Activated effector memory CD4-positive, alpha-beta T cell treated with Interleukin-2 at 50 U/mL for 16 hours (primary cell): ENCODE data around the gene BLOC1S5.
"Not testable (repeated sequence)": the region's sequence is repeated elsewhere in the genome, so short reads cannot be mapped to it uniquely, and the experiment has no call there.

Experiments used
- DNase-seq: peaks from one replicate; pipeline ENCODE4 v3.0.0-alpha.2; 2020

Gene BLOC1S5

DNA sequence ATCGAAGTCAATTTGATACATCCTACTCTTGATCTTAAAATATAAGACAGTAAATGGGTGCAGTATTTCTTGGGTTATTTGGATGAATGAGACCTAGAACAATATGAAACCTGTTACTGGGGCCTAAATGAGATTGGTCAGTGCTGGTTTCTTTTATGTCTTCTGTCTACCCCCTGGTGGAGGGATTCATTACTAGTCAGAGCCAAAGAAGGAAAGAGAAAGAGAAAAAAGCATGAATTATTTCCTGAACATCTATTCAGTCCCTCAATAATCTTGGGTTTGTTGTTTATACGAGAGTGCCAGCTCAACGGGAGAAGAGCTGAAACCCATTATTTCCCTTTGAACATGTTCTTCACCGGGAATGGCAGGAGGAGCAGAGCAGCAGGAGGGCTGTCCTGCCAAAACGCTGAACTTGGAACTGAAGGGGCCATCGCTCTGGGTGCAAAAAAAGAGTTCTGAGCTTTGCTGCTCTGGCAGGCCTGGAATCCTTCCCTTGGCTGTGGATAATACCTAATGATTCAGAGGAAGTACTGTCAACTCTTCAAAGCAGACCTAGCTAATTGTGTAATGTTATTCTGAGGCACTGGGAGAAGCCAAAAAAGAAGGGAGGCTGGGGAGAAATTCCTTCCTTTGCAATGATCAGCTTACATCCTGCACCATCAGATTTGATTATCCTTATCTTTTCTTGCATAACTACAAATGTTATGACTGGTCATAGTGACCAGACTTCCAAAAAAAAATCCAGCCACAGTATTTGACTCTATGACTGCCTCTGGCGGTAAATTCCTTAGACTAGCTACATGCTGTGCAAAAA is 72.0 kb downstream of the BLOC1S5 start:
- DNase-seq = no peak

DNA sequence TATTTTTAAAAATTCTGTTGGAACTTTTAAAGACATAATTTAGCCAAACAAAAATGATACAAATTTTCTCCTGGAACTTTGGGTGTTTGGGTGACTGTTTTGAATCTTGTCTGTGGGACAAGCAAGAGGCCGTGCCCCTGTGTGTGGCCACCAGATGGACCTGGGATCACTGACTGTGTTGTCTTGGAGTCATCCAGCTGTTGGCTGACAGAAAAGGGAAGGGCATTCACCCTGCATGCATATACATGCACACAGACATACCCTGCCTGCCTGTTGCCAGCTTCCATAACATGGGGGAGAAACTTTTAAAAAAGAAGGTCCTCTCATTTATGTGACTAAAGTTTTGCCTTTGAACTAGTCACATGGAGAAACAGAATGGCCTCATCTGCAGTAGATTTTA is 72.7 kb downstream of the BLOC1S5 start:
- DNase-seq = no peak

DNA sequence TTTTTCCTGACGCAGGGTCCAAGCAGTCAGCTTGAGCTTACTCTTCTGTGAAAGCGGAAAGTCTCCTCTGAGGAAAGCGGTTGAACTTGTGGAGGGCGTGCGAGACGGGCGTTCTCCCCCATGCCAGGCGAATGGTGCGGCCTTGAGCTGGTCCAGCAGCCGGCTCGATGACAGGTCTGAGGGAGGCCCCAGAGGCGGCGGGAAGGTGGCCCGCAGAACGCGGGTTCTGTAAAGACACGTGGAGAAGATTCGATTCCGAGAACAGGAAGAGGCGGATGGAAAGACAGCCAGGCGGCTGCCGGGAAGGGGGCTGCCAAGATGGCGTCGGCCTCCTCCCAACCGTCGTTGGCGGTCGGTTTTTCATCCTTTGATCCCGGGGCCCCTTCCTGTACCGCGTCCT is 78.0 kb downstream of the BLOC1S5 start:
- DNase-seq = no peak

DNA sequence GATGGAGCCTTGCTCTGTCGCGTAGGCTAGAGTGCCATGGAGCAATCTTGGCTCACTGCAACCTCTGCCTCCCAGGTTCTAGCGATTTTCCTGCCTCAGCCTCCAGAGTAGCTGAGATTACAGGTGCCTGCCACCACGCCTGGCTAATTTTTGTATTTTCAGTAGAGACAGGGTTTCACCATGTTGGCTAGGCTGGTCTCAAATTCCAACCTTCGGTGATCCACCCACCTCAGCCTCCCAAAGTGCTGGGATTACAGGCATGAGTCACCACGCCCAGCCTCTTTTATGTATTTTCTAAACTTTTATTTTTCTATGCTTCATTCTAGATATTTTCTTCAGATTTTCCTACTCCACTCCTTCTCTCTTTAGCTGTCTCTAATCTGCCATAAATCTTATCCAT is 80.2 kb downstream of the BLOC1S5 start:
- not testable (repeated sequence) for DNase-seq

DNA sequence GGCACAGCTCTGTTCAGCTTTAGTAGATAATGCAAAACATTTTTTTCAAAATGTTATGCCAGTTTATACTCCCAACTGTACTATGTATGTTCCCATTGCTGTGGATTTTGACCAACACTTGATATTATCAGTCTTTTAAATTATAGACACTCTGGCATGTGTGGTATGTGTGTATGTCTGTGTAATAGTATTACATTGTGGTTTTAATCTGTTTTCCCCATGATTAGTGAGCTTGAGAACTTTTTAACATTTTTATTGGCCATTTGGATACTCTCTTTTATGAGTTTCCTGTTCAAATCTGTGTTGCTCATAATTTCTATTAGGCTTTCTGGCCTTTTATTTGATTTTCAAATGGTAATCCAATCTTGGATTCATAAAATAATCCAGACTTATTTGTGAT is 84.4 kb downstream of the BLOC1S5 start:
- DNase-seq = no peak

DNA sequence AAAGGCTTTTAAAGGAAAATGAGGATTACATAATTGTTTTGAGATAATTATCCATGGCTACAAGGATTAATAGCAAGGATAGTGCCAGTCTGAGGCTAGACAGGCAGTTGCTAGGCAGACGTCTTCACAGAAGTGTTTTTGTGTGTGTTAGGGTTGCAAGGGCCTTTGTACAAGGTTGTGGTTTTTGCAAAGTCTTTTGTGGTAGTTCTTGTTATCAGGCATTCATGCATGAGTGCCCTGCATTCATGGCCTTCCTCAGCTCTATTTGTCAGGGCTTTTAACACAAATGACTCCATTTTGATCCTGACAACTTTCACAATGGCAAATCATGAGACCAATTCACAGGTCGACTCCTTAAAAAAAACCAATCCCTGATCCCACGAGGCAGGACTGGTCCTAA is 85.5 kb downstream of the BLOC1S5 start:
- DNase-seq = no peak

DNA sequence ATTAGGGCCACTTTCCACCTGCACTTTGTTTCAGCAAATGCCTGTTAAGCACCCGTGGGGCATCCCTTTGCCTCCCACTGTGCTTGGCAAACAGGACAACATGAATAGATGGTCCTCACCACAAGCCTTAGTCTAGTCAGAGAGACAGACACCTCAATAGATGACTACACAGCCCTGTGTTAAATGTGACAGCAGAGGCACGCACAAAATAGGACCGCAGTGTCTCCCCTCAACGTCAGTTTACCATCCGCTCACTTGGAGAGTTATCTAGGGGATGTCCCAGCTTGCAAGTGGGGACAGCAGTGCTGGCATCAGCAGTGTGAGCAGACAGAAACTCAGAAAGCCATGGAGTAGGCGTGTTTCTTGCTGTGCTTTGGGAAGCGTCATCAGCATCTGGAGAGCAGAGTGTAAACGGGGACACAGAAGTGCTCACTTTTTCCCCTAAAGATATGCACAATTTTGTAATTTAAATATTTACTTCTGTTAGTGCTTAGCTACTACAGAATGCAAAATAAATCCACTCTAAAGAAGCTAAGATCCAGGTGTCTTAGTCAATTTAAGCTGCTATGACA is 87.6 kb downstream of the BLOC1S5 start:
- DNase-seq = no peak

DNA sequence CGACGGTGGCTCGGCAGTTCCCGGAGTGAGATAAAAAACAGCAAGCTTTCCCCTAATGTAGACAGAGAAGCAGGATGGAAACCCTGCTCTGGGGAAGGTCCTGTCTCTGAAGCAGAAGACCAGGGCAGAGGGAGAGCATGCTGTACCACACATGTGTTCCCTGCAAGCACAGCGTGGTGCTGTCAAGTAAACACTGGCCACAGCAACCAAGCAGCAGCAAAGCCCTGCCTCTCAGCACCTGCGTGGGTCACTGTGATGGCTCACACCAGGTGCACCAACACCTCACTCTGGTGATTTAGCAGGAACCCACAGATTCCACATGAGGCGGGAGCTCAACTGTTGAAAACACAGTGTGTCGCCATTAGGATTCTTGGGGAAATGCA is 88.4 kb downstream of the BLOC1S5 start:
- DNase-seq = no peak

DNA sequence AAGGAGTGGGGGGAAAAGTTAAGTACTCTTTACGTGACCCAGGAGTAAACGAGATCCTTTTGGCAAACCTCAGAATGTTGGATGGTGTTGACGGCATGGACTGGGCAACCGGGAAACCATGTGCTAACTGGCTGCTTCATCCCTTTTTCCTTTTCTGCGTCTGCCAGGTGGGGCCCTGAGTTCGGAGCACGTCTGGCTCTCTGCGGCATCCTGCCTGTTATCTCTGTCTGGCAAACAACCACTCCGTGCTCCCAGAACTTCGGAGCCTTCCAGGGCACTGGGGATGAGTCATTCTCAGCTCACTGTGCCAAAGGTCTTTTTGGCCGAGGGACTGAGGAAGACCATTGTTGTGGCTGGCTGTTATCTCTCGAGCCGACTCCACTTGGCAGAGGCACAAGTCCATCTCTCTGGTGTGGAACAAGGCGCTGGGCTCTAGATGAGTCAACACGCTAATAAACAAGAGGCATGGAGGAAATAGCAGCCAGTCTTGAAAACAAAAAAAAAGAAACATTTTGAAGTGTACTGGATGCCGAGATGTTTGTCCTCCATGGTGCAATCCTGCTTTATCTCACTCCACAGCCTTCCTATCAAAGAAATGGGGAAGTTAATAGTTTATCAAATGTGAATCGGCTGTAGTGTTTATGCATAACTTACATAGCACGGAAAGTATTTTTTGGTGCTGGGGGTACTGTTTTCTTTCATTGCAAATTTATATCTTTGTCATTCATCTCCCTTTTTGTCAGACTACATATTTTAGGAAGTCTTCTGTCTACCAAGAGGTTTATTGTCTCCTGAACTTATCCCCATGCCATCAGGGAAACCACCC is 89.0 kb downstream of the BLOC1S5 start:
- no peak for DNase-seq

DNA sequence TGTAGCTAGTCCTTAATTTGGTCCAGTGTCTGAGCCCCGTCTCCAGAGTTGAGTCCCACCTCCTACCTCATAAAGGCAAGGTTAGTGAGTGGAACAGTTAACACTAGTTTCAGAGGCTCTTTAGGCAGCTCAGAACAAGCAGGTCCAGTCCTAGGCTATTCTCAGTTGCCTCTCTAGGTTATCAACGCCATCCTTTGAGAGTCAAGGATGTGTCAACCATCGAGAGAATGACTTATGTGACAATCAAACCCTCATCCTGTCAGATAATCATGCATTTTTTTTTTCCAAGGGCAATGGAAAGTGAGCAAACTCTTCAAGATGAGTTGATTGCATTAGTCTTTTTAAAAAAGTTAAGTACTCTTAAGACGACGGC is 89.6 kb downstream of the BLOC1S5 start:
- DNase-seq = no peak

DNA sequence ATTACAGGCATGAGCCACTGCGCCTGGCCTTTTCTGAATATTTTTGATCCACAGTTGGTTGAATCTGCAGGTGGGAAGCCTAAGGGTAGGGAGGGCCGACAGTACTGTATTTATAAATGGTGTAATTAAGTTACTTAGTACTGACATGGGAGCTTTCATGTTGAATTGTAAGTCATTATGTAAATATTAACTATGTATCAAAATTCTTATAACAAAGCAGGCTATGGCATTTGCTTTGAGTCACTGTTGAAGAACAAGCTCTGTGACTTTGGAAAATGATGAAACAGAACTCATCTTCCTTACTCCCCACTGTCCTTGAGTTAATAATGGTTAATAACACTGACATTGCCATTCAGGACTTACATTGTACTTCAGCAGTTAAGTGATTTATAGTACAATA is 90.6 kb downstream of the BLOC1S5 start:
- DNase-seq = no peak

DNA sequence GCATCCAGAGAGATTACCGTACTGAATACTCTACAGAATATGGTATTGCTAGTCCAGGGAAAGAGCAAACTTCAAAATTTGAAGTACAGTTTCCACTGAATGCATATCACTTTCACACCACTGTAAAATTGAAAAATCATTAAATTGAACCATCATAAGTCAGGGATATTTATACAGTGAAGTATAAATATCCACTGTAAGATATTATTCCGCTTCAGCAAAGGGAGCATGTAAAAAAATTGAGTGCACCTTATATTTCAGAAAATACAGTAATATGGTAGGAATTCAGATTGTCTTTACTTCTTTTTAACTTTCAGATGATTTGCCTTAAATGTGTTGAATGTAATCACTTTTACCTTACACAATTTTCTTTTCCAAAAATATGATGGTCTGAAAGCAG is 92.7 kb downstream of the BLOC1S5 start:
- no peak for DNase-seq

DNA sequence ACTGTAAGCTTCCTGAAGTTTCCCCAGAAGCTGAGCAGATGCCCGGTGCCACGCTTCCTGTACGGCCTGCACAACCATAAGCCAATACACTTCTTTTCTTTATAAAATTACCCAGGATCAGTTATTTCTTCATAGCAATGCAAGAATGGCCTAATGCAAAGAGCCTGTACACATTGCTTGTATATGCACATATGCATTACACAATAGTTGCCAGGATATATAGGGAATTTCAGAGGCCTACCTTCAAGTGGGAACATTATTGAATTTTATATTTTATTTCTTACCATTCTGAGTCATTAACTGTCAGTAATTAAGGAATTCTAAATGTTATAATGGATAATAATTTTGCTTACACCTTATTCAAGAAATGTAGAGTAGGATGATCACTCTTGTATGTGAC is 93.6 kb downstream of the BLOC1S5 start:
- no peak for DNase-seq
